Skeletal muscle tissue (tissue), 4 donors: ENCODE measurements around the gene C19orf47. TPM values are rescaled to one million over a fixed set of nuclear protein-coding genes. Genes with fewer than 3 reads are reported as not detected.
A peak's percentile ranks its signal among the peaks of the same experiment; 100 is the strongest.

Experiments used
- H3K27ac ChIP-seq: one replicate; pipeline ENCODE4 v1.7.0; 2013; ENCODE audit warnings: mild to moderate bottlenecking, low read depth, low read length, inconsistent platforms
- H3K27me3 ChIP-seq, 3 donors: one replicate each; pipeline ENCODE4 v1.7.0; 2013; ENCODE audit warnings: low read length in 3 of 3; ENCODE audit not compliant: control insufficient read depth in 3 of 3, insufficient read depth in 3 of 3
- H3K36me3 ChIP-seq, 3 donors: one replicate each; pipeline ENCODE4 v1.7.0; 2013; ENCODE audit warnings: low read length in 3 of 3; ENCODE audit not compliant: control insufficient read depth in 3 of 3, insufficient read depth in 3 of 3
- H3K4me1 ChIP-seq, 3 donors: one replicate each; pipeline ENCODE4 v1.7.0; 2013; ENCODE audit warnings: low read length in 3 of 3, mild to moderate bottlenecking in 3 of 3; ENCODE audit not compliant: control insufficient read depth in 3 of 3, insufficient read depth in 3 of 3
- H3K4me3 ChIP-seq, 3 donors: one replicate each; pipeline ENCODE4 v1.7.0; 2013; ENCODE audit warnings: low read length in 3 of 3
- H3K9ac ChIP-seq, 3 donors: one replicate each; pipeline ENCODE4 v1.7.0; 2013; ENCODE audit warnings: low read length in 3 of 3, mild to moderate bottlenecking in 3 of 3, moderate library complexity in 2 of 3, low read depth in 1 of 3
- H3K9me3 ChIP-seq, 3 donors: one replicate each; pipeline ENCODE4 v1.7.0; 2013; ENCODE audit warnings: low read length in 3 of 3; ENCODE audit not compliant: control insufficient read depth in 3 of 3
- total RNA-seq: library from RNA; depleted of rRNA; stranded (reverse); fragments of >200 nt; gene quantifications from one replicate; pipeline ENCODE4 v1.2.3, GENCODE V29; 2014
- donor health status: Osteomylitis.

Gene C19orf47, protein sequence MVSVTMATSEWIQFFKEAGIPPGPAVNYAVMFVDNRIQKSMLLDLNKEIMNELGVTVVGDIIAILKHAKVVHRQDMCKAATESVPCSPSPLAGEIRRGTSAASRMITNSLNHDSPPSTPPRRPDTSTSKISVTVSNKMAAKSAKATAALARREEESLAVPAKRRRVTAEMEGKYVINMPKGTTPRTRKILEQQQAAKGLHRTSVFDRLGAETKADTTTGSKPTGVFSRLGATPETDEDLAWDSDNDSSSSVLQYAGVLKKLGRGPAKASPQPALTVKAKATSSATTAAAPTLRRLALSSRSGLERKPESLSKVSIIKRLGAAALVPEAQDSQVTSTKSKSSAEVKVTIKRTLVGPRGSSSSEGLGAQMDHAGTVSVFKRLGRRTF
- total RNA-seq: 35.0 TPM

DNA sequence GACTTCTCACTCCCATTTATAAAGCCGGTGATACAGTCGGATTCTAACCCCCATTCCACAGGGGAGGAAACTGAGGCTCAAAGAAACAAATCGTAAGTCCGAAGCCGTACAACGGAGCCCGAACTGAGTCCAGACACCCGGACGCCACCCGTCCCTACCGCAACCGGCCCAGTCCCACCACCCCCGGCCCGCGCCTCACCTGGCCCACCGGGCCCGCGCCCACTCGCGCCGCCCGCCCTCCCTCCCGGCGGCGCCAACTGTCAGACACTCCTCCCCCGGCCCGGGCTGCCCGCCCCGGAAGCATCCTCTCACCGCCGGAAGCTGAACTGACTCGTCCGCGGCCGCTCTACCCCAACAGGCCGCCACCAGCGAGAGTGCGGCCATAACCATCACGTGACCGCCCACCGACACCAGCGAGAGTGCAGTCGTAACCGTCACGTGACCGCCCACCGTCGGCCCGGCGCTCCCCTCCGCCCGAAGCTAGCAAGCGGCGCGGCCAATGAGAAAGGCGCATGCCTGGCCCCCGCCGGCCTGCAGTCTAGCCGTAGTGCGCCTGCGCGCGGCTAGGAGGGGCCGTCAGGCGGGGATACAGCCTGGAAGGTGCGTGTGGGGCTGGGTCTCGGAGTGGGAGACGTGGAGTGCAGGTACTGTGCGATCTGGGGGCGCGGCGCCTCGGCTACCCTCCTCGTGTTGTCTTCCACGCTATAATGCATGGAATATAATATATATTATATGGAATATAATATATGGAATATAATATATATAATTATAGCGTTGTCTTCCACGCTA, at the start of gene C19orf47, which contains the start of gene PLD3:
Gene C19orf47, minus strand, starts transcription at position 273 of the 789 bp plus-strand sequence. CDS start 6,540 bp downstream, outside the sequence.
Gene PLD3, plus strand, starts transcription at position 571 of the 789 bp plus-strand sequence. CDS start 17,789 bp downstream, outside the sequence.
- peaks cover 7 to 31% (median 17%) of the 10 kb centered on the region in 3 donors for H3K4me1 ChIP-seq
- H3K27ac ChIP-seq: peak within 1 kb of the TSS; percentile 87
- H3K4me3 ChIP-seq: peak within 1 kb of the TSS; percentile 87 to 97 (median 95)
- H3K9me3 ChIP-seq: no peaks in the 10 kb centered on the region
- peak within 1 kb of the TSS; percentile 87 to 90 (median 89) for H3K9ac ChIP-seq
- H3K27me3 ChIP-seq: no peaks in the 10 kb centered on the region
- no peaks in the 10 kb centered on the region for H3K36me3 ChIP-seq

DNA sequence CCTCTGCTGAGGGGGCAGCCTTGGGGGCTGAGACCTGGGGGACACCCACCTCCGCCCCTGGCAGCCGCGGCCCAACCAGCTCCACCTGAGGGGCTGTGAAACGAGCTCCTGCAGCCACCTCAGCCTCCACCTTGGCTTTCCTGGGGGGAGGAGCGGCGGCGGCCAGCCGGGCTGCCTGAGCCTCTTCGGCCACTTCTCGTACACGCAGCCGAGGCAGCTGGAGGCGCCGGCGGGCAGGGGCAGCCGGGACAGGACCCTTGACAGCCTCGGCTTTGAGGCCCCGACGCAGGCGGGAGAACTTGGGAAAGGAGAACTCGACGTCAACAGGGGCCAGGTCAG, 49.3 kb upstream of the C19orf47 start:
- H3K4me1 ChIP-seq: peaks cover 0 to 5% (median 0%) of the 10 kb centered on the region in 3 donors
- H3K27me3 ChIP-seq: no peaks in the 10 kb centered on the region
- no peak overlapping the region for H3K27ac ChIP-seq
- H3K9me3 ChIP-seq: no peaks in the 10 kb centered on the region
- peaks cover 0 to 2% (median 0%) of the 10 kb centered on the region in 3 donors for H3K36me3 ChIP-seq
- H3K9ac ChIP-seq: no peak overlapping the region
- H3K4me3 ChIP-seq: no peak overlapping the region

DNA sequence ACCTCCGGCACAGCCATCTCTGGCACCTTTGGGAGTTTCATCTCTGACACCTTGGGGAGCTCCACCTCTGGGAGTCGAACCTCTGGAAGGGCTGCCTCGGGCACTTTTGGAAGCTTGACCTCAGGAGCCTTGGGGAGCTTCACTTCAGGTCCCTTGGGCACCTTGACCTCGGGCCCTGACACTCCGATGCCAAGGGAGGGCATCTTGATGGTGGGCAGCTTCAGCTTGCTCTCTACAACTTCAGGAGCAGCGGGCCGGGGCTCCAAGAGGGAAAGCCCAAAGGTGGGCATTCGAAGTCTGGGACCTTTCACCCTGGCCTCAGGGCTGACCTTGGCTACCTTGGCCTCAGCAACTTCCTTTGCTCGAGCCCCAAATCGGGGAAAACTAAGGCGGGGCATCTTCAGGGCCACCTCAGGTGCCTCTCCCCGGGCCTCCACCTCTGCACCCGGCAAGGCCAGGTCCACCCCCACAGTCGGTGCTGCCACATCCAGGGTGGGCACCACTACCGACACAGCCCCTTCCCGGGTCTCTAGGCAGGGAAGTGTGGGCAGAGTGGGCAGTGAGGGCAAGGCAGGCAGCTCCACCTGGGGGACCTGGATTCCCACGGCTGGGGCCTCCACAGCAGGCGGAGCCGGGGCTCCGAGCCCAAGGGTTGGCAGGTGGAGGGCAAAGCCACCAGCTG, 48.8 kb upstream of the C19orf47 start:
- H3K9ac ChIP-seq: no peak overlapping the region
- H3K9me3 ChIP-seq: no peaks in the 10 kb centered on the region
- H3K4me3 ChIP-seq: no peak overlapping the region
- peaks cover 0 to 5% (median 0%) of the 10 kb centered on the region in 3 donors for H3K4me1 ChIP-seq
- H3K36me3 ChIP-seq: peaks cover 0 to 2% (median 0%) of the 10 kb centered on the region in 3 donors
- no peak overlapping the region for H3K27ac ChIP-seq
- no peaks in the 10 kb centered on the region for H3K27me3 ChIP-seq

DNA sequence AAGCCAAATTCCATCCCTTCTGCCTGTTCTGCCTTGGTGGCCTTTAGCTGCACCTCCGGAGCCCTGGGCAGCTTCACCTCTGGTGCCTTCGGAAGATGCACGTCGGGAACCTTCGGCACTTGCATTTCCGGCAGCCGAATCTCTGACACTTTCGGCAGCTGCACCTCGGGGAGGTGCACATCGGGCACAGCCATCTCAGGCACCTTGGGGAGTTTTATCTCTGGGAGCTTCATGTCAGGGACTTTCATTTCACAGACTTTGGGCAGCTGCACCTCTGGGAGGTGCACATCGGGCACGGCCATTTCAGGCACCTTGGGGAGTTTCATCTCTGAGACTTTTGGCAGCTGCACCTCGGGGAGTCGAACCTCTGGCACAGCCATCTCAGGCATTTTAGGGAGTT, 47.8 kb upstream of the C19orf47 start:
- Histone ChIP-seq H3K36me3 (peaks cover 0 to 2% (median 0%) of the 10 kb centered on the region in 3 donors), H3K27ac (no peak overlapping the region)

DNA sequence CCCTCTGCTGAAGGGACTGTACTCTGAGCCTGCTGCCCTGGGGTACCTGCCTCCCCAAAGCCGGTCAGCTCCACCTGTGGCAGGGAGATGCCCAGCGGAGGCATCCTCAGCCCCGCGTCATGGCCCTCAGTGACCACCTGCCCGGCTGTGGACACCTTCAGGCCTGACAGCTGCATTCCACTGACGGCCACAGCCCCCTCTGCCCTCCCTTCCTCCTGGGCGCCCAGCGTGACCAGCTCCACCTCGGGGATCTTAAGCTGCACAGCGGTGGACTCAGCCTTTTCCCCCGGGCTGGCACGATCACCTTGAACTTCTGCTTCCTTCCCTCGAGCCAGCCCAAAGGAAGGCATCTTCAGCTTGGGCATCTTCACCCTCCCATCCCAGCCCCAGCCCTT, 46.6 kb upstream of the C19orf47 start:
- no peak overlapping the region for H3K4me3 ChIP-seq
- no peaks in the 10 kb centered on the region for H3K27me3 ChIP-seq
- no peaks in the 10 kb centered on the region for H3K9me3 ChIP-seq
- no peak overlapping the region for H3K9ac ChIP-seq
- H3K36me3 ChIP-seq: peaks cover 0 to 2% (median 0%) of the 10 kb centered on the region in 3 donors
- no peak overlapping the region for H3K27ac ChIP-seq
- H3K4me1 ChIP-seq: peaks cover 0 to 5% (median 0%) of the 10 kb centered on the region in 3 donors

More for the DNA sequence above, 47.8 kb upstream of the C19orf47 start:
- H3K9ac ChIP-seq: no peak overlapping the region
- peaks cover 0 to 5% (median 0%) of the 10 kb centered on the region in 3 donors for H3K4me1 ChIP-seq
- no peaks in the 10 kb centered on the region for H3K9me3 ChIP-seq
- H3K4me3 ChIP-seq: no peak overlapping the region
- H3K27me3 ChIP-seq: no peaks in the 10 kb centered on the region

DNA sequence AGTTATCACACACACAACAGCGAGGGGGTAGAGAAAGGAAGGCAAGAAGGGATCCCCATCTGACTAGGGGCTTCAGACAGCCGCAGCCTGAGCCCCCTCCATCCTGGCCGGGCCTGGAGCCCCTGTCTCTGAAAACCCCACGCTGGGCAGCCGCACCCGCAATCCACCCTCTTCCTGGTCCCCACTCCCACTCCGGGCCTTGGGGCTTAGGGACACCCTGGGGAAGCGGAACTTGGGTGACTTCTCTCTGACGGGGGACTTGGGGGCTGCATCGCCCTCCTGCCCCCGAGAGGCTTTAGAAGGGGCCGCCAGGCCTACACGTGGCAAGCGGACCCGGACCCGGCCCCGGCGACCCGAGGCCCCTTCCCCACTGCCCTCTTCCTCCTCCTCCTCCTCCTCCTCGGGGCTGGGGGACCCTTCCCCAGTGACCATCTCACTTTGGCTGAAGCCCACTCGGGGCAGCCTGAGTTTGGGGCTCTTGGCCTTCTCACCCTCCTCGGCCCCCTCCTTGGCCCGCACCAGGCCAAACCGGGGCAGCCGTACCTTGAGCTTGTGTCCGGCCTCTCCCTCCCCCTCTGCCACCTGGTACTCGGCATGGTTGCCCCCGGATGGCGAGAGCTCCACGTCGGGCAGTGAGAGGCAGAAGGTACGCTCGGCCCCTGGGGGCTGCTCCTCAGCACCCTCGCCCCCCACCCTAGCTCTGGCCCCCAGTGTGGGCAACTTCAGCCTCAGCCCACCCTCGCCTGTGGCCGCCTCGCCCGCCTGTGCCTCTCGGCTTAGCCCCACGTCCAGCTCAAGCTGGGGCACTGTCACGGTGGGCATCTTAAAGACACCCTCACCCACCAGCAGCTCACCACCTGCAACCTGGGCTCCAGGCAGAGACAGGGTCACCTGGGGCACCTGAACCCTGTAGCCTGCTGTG, 46.0 kb upstream of the C19orf47 start:
- H3K4me3 ChIP-seq: no peak overlapping the region
- no peak overlapping the region for H3K9ac ChIP-seq
- H3K27me3 ChIP-seq: no peaks in the 10 kb centered on the region
- H3K4me1 ChIP-seq: peaks cover 0 to 5% (median 0%) of the 10 kb centered on the region in 3 donors
- no peak overlapping the region for H3K27ac ChIP-seq
- no peaks in the 10 kb centered on the region for H3K9me3 ChIP-seq
- peaks cover 0 to 2% (median 0%) of the 10 kb centered on the region in 3 donors for H3K36me3 ChIP-seq

DNA sequence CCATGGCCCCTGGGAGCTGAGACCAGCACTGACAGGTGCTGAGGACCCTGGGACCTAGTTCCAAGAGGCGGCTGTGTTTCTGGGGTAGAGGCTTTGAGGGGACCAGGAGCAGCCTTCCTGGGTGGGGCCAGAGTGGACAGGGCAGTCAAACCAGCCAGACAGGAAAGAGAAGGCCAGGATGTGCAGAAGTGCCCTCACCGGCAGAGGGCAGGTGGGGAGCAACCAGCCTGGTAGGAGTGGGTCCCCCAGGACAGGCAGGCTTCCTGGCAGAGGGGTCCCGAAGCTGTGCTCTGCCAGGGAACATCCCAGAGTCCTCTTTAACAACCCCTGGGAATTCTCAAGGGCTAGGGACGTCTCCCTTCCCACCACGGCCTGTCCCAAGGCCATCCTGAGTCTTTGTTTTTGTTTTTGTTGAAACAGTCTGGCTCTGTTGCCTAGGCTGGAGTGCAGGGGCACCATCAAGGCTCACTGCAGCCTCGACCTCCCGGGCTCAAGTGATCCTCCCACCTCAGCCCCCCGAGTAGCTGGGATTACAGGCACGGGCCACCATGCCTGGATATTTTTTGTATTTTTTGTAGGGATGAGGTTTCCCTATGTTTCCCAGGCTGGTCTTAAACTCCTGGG, 44.8 kb upstream of the C19orf47 start:
- Histone ChIP-seq H3K27me3 (no peaks in the 10 kb centered on the region), H3K36me3 (peaks cover 0 to 2% (median 0%) of the 10 kb centered on the region in 3 donors), H3K4me3 (no peak overlapping the region), H3K4me1 (peaks cover 0 to 2% (median 0%) of the 10 kb centered on the region in 3 donors), H3K9me3 (no peaks in the 10 kb centered on the region), H3K9ac (no peak overlapping the region), H3K27ac (no peak overlapping the region)

DNA sequence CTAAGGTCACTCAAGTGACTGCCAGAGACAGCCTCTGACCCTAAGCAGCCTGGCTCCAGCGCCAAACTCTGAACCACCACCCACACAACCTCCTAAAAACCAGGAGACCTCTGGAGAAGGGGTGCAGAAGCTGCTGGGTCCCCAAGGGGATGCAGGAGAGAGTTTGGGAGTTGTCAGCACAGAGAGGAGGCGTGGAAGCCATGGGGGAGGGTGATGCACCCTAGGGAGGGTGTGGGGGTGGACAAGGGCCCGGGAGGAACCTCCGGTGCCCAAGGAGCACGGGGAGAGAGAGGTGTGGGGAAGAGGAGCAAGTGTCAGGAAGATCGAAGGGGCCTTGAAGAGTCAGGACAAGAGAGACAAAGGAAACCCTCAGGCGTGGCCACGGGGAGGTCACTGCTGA, 43.9 kb upstream of the C19orf47 start:
- H3K4me3 ChIP-seq: no peak overlapping the region
- no peak overlapping the region for H3K27ac ChIP-seq
- no peaks in the 10 kb centered on the region for H3K9me3 ChIP-seq
- H3K9ac ChIP-seq: peak overlapping the region in 1 of 3 donors; percentile 43
- peaks cover 0 to 2% (median 0%) of the 10 kb centered on the region in 3 donors for H3K36me3 ChIP-seq
- peaks cover 0 to 2% (median 0%) of the 10 kb centered on the region in 3 donors for H3K4me1 ChIP-seq
- no peaks in the 10 kb centered on the region for H3K27me3 ChIP-seq
